Measurements from ENCODE around the gene CLEC16A. TPM values are rescaled to one million over a fixed set of nuclear protein-coding genes. Genes with fewer than 3 reads are reported as not detected.

Gene CLEC16A
- total RNA-seq, 1 donor from 2014 or later: 20.4 TPM

- DNase-seq: no peak
These were observed 119.3 kb downstream of the CLEC16A start for GRCh38 chr16:11063448-11064201.

- DNase-seq: no peak
These were observed 119.8 kb downstream of the CLEC16A start for GRCh38 chr16:11064202-11064540.

GRCh38 chr16:11064851-11065250 lies 120.5 kb downstream of the CLEC16A start:
- no peak for DNase-seq

GRCh38 chr16:11066261-11066870 lies 122.0 kb downstream of the CLEC16A start:
- no peak for DNase-seq

- no peak for DNase-seq
These were observed 122.9 kb downstream of the CLEC16A start for GRCh38 chr16:11067266-11067665.

- no peak for DNase-seq
These were observed 123.4 kb downstream of the CLEC16A start for GRCh38 chr16:11067697-11068141.

GRCh38 chr16:11071829-11072228 lies 127.5 kb downstream of the CLEC16A start:
- no peak for DNase-seq

GRCh38 chr16:11072420-11073153 lies 128.2 kb downstream of the CLEC16A start:
- no peak for DNase-seq

- no peak for DNase-seq
These were observed 129.1 kb downstream of the CLEC16A start for GRCh38 chr16:11073407-11073999.

- no peak for DNase-seq
These were observed 129.8 kb downstream of the CLEC16A start for GRCh38 chr16:11074131-11074530.

GRCh38 chr16:11075163-11075562 lies 130.8 kb downstream of the CLEC16A start:
- no peak for DNase-seq

GRCh38 chr16:11076259-11077018 lies 132.1 kb downstream of the CLEC16A start:
- DNase-seq: no peak

- DNase-seq: no peak
These were observed 134.6 kb downstream of the CLEC16A start for GRCh38 chr16:11078812-11079459.

GRCh38 chr16:11079652-11080187 lies 135.4 kb downstream of the CLEC16A start:
- DNase-seq: no peak

GRCh38 chr16:11080327-11080967 lies 136.1 kb downstream of the CLEC16A start:
- DNase-seq: no peak

- DNase-seq: no peak
These were observed 136.8 kb downstream of the CLEC16A start for GRCh38 chr16:11080999-11081630.

- no peak for DNase-seq
These were observed 137.9 kb downstream of the CLEC16A start for GRCh38 chr16:11082108-11082859.

- DNase-seq: no peak
These were observed 138.6 kb downstream of the CLEC16A start for GRCh38 chr16:11082860-11083388.

- DNase-seq: no peak
These were observed 140.1 kb downstream of the CLEC16A start for GRCh38 chr16:11084484-11084875.

Data from occipital lobe (tissue), 2 donors.